Large intestine (tissue), 3 donors: Measurements from ENCODE around the gene SPACA9. TPM values are rescaled to one million over a fixed set of nuclear protein-coding genes. Genes with fewer than 3 reads are reported as not detected.

ENCODE experiments used
- DNase-seq, 2 donors: peaks; one replicate each; pipeline versions ENCODE4 v3.0.0 to v3.0.0-alpha.2; 2013
- H3K27ac ChIP-seq: one replicate; pipeline ENCODE4 v1.5.1; 2013; ENCODE audit warnings: low read length
- H3K27me3 ChIP-seq: 2 replicates; pipeline ENCODE4 v1.6.1; 2013; ENCODE audit warnings: low read length; ENCODE audit not compliant: control insufficient read depth, insufficient read depth
- H3K36me3 ChIP-seq: 2 replicates; pipeline ENCODE4 v1.6.1; 2013; ENCODE audit warnings: low read length; ENCODE audit not compliant: control insufficient read depth, insufficient read depth
- H3K4me1 ChIP-seq: one replicate; pipeline ENCODE4 v1.6.1; 2013; ENCODE audit warnings: low read length; ENCODE audit not compliant: control insufficient read depth, insufficient read depth
- H3K4me3 ChIP-seq: one replicate; pipeline ENCODE4 v1.5.1; 2013; ENCODE audit warnings: low read length
- H3K9me3 ChIP-seq: one replicate; pipeline ENCODE4 v1.6.1; 2013; ENCODE audit warnings: mild to moderate bottlenecking, low read depth, low read length, moderate library complexity; ENCODE audit not compliant: control insufficient read depth
- WGBS: methylation state at CpG from one replicate; pipeline ENCODE4 v1.1.5; 2013; ENCODE audit warnings: low lambda C conversion rate; ENCODE audit not compliant: insufficient coverage; 5-methylcytosine and 5-hydroxymethylcytosine counted together
- polyA plus RNA-seq: library from polyadenylated mRNA; unstranded; fragments of 120-200 nt; gene quantifications from one replicate; pipeline ENCODE4 v1.2.1, GENCODE V29; 2013

Gene SPACA9
- polyA plus RNA-seq, 1 donor, result 2.5 TPM

DNA sequence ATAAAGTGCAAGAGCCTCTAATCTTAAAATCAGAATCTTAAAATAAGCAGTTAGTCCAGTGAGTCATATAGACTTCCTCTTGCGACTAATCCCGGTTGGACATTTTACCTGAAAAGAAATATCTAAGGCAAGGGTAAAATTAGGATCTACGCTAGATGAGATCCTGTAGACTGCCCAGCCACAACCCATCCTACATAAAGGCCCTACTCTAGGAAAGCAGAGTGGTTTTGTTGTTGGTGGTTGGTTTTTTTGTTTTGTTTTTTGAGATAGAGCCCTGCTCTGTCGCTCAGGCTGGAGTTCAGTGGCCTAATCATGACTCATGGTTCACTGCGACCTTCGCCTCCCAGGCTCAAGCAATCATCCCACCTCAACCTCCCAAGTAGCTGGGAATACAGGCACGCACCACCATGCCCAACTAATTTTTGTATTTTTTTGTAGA, 58.8 kb downstream of the SPACA9 start:
- 100% methylated on average over 2 of the region's 7 CpGs for WGBS
- Histone ChIP-seq H3K27ac (no peak overlapping the region), H3K27me3 (no peaks in the 10 kb centered on the region), H3K36me3 (peaks cover 11% of the 10 kb centered on the region), H3K4me1 (no peaks in the 10 kb centered on the region), H3K9me3 (no peaks in the 10 kb centered on the region), H3K4me3 (no peak overlapping the region)
- no peak for DNase-seq

DNA sequence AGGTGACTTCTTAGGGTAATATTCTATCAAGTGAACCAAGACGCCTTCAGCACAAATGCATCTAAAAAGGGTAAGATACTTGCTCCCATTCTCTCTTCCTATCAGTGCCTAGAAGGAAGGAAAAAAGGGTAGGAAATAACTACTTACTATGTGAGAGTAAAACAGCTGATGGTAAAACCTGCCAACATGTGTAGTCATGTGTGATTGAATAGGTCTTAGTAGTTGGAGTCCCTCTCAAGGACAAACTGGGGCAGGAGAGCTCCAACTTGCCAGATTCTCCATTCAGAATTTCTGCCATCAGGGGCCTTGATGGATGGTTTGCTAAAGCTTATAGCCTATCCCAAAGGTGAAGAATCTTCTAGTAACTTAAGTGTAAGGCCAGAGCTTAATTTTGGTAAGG, 60.5 kb downstream of the SPACA9 start:
- WGBS, result no CpG with 5 or more reads among the region's 1 CpG
- peaks cover 9% of the 10 kb centered on the region for H3K4me1 ChIP-seq
- peaks cover 6% of the 10 kb centered on the region for H3K36me3 ChIP-seq
- H3K4me3 ChIP-seq, result no peak overlapping the region
- no peaks in the 10 kb centered on the region for H3K9me3 ChIP-seq
- H3K27me3 ChIP-seq, result no peaks in the 10 kb centered on the region
- no peak overlapping the region for H3K27ac ChIP-seq
- DNase-seq, result no peak

Other genes with a start within 250 kb of the SPACA9 start
- gene DDX31, start 208.9 kb upstream of the SPACA9 start, polyA plus RNA-seq, result 12.3 TPM
- gene GTF3C4, start 208.4 kb upstream of the SPACA9 start, polyA plus RNA-seq, result 13.7 TPM
- 2.6 TPM for gene AK8, start 614 bp upstream of the SPACA9 start, polyA plus RNA-seq
- 45.6 TPM for gene TSC1, start 65.7 kb downstream of the SPACA9 start, polyA plus RNA-seq
- 6.2 TPM for gene GFI1B, start 99.8 kb downstream of the SPACA9 start, polyA plus RNA-seq
- 54.8 TPM for gene GTF3C5, start 152.1 kb downstream of the SPACA9 start, polyA plus RNA-seq
- gene CEL, start 183.1 kb downstream of the SPACA9 start, polyA plus RNA-seq, result 268 TPM
- gene RALGDS, start 242.3 kb downstream of the SPACA9 start, polyA plus RNA-seq, result 43.8 TPM